Trophoblast cell (in vitro differentiated cells and primary cell): Measurements from ENCODE around the gene CDKL4. TPM values are rescaled to one million over a fixed set of nuclear protein-coding genes. Genes with fewer than 3 reads are reported as not detected.

Experiments
- DNase-seq, 2 donors: peaks; one replicate each; pipeline ENCODE4 v3.0.0-alpha.2; 2016
- H2AFZ ChIP-seq: 2 replicates; pipeline ENCODE4 v1.6.1; 2013; ENCODE audit warnings: low read length, moderate library complexity, mild to moderate bottlenecking; ENCODE audit not compliant: insufficient read depth, poor library complexity
- H2AK5ac ChIP-seq: 2 replicates; pipeline ENCODE4 v1.6.1; 2013; ENCODE audit warnings: mild to moderate bottlenecking, low read length
- H2BK120ac ChIP-seq: 2 replicates; pipeline ENCODE4 v1.6.1; 2013; ENCODE audit warnings: low read length, mild to moderate bottlenecking, moderate library complexity; ENCODE audit not compliant: insufficient read depth, poor library complexity
- H2BK12ac ChIP-seq: 2 replicates; pipeline ENCODE4 v1.6.1; 2013; ENCODE audit warnings: mild to moderate bottlenecking, low read length, moderate library complexity
- H2BK5ac ChIP-seq: 2 replicates; pipeline ENCODE4 v1.6.1; 2013; ENCODE audit warnings: low read length, low read depth, moderate library complexity, mild to moderate bottlenecking; ENCODE audit not compliant: poor library complexity
- H3K14ac ChIP-seq: 2 replicates; pipeline ENCODE4 v1.6.1; 2013; ENCODE audit warnings: mild to moderate bottlenecking, low read length
- H3K18ac ChIP-seq: 2 replicates; pipeline ENCODE4 v1.6.1; 2013; ENCODE audit warnings: mild to moderate bottlenecking, low read length
- H3K23ac ChIP-seq: 2 replicates; pipeline ENCODE4 v1.6.1; 2013; ENCODE audit warnings: low read length
- H3K27ac ChIP-seq: 2 replicates; pipeline ENCODE4 v1.5.1; 2013; ENCODE audit warnings: low read depth, mild to moderate bottlenecking, inconsistent platforms, low read length, moderate library complexity
- H3K27me3 ChIP-seq: 2 replicates; pipeline ENCODE4 v1.6.1; 2013; ENCODE audit warnings: inconsistent platforms, mild to moderate bottlenecking, low read length, moderate library complexity; ENCODE audit not compliant: insufficient read depth
- H3K36me3 ChIP-seq, 2 experiments: 1 replicate in 1 of 2; 2 replicates in 1 of 2; pipeline ENCODE4 v1.6.1; 2013; ENCODE audit warnings: low read length in 2 of 2, mild to moderate bottlenecking in 2 of 2, moderate library complexity in 1 of 2; ENCODE audit not compliant: insufficient read depth in 2 of 2, control insufficient read depth in 1 of 2
- H3K4ac ChIP-seq: 2 replicates; pipeline ENCODE4 v1.6.1; 2013; ENCODE audit warnings: low read depth, mild to moderate bottlenecking, low read length, moderate library complexity
- H3K4me1 ChIP-seq, 2 experiments: 1 replicate in 1 of 2; 2 replicates in 1 of 2; pipeline ENCODE4 v1.6.1; 2013; ENCODE audit warnings: low read length in 2 of 2, mild to moderate bottlenecking in 2 of 2, moderate library complexity in 1 of 2; ENCODE audit not compliant: insufficient read depth in 2 of 2, control insufficient read depth in 1 of 2
- H3K4me2 ChIP-seq: 2 replicates; pipeline ENCODE4 v1.6.1; 2013; ENCODE audit warnings: inconsistent platforms, mild to moderate bottlenecking, low read length, moderate library complexity
- H3K4me3 ChIP-seq: 2 replicates; pipeline ENCODE4 v1.5.1; 2013; ENCODE audit warnings: mild to moderate bottlenecking, low read depth, low read length, inconsistent platforms
- H3K79me1 ChIP-seq: one replicate; pipeline ENCODE4 v1.6.1; 2013; ENCODE audit warnings: low read length
- H3K79me2 ChIP-seq: 2 replicates; pipeline ENCODE4 v1.6.1; 2013; ENCODE audit warnings: low read length, mild to moderate bottlenecking; ENCODE audit not compliant: control insufficient read depth, insufficient read depth, poor library complexity
- H3K9ac ChIP-seq: 2 replicates; pipeline ENCODE4 v1.6.1; 2013; ENCODE audit warnings: mild to moderate bottlenecking, low read length
- H3K9me3 ChIP-seq: 2 replicates; pipeline ENCODE4 v1.6.1; 2013; ENCODE audit warnings: low read depth, mild to moderate bottlenecking, control low read depth, inconsistent platforms, low read length; ENCODE audit not compliant: insufficient read depth
- H4K12ac ChIP-seq: 2 replicates; pipeline ENCODE4 v1.6.1; 2013; ENCODE audit warnings: low read depth, mild to moderate bottlenecking, low read length, moderate library complexity
- H4K8ac ChIP-seq: 2 replicates; pipeline ENCODE4 v1.6.1; 2013; ENCODE audit warnings: low read depth, mild to moderate bottlenecking, low read length, moderate library complexity
- H4K91ac ChIP-seq: one replicate; pipeline ENCODE4 v1.6.1; 2013; ENCODE audit warnings: low read depth, mild to moderate bottlenecking, low read length, moderate library complexity
- WGBS: extraction: QIAGEN DNeasy Blood & Tissue Kit; methylation state at CpG from one replicate; pipeline ENCODE4 v1.1.7; 2013; ENCODE audit warnings: missing lambda C conversion rate; ENCODE audit not compliant: insufficient read length, insufficient coverage; ENCODE audit errors: extremely low coverage; 5-methylcytosine and 5-hydroxymethylcytosine counted together
- polyA plus RNA-seq: library from polyadenylated mRNA; stranded (reverse); fragments of 200-250 nt; gene quantifications from 2 replicates; pipeline ENCODE4 v1.2.3, GENCODE V29; 2013

CDKL4 gene
- 0.06 and 0.12 TPM in 2 replicates for polyA plus RNA-seq

DNA sequence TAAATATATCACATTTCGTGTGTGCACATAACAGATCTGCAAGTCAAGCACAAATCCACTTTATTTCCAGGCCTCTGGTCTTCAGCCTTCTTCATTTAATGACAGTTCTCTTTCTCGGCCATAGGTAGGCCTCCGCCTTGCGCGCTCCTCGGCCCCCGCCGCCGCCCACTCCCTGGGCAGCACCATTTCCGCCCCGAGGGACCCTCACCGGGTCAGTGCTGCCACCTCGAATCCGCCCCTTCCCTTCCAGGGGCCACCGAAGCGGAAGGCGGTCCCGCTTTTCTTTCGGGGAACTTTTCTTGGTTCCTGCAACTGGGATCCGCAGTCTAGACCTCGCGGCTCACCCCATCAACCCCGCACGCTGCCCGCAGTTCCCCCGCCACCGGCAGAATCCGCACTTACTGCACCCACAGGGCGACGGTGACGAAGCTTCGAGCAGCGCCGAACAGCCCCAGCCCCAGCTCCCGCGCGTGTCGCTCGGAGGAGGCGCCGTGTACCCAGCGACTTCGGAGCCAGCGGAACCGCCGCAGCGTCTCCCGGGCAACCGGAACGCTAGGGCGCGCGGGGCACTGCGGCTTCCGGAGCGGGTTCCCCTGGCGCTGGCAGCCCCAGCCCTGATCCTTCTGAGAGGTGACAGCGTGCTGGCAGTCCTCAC, at the start of gene CDKL4:
CDKL4 (minus strand) TSS at position 502 of the 655 bp plus-strand sequence.
- Histone ChIP-seq H3K4me1 (no peaks in the 10 kb centered on the region), H3K36me3 (no peaks in the 10 kb centered on the region), H3K27ac (no peak within 1 kb of the TSS), H3K9ac (no peak within 1 kb of the TSS), H4K91ac (no peak within 1 kb of the TSS), H3K4ac (no peak within 1 kb of the TSS), H2AK5ac (no peak within 1 kb of the TSS), H3K14ac (no peak within 1 kb of the TSS), H2BK120ac (no peak within 1 kb of the TSS), H3K4me2 (no peak within 1 kb of the TSS), H3K79me1 (no peaks in the 10 kb centered on the region), H3K18ac (no peak within 1 kb of the TSS), H3K79me2 (no peaks in the 10 kb centered on the region), H4K12ac (no peak within 1 kb of the TSS), H3K27me3 (no peaks in the 10 kb centered on the region), H2AFZ (no peak within 1 kb of the TSS), H3K23ac (no peak within 1 kb of the TSS), H4K8ac (no peak within 1 kb of the TSS), H2BK12ac (no peak within 1 kb of the TSS), H3K9me3 (peaks cover 2% of the 10 kb centered on the region), H2BK5ac (no peak within 1 kb of the TSS), H3K4me3 (no peak within 1 kb of the TSS)
- WGBS = no CpG with 5 or more reads among the region's 58 CpGs
- DNase-seq = peak; percentile 21 to 46

DNA sequence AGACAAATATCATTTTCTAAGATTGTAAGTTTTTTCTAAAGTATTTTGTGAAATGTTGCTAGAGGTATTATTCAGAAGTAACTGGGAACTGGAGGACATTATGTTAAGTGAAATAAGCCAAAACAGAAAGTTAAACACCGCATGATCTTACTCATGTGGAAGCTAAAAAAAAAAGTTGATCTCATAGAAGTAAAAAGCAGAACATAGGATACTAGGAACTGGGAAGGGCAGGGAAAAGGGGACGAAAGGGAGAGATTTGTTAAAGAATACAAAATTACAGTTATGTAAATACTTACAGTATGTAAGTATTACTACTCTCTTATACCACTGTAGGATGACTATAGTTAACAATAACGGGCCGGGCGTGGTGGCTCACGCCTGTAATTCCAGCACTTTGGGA, 46.7 kb upstream of the CDKL4 start:
- Histone ChIP-seq H4K91ac (no peak overlapping the region), H2AFZ (no peak overlapping the region), H3K9ac (no peak overlapping the region), H3K18ac (no peak overlapping the region), H2BK12ac (no peak overlapping the region), H3K27ac (no peak overlapping the region), H3K4ac (no peak overlapping the region), H3K14ac (no peak overlapping the region), H4K8ac (no peak overlapping the region), H2BK5ac (no peak overlapping the region), H3K9me3 (no peaks in the 10 kb centered on the region), H3K27me3 (no peaks in the 10 kb centered on the region), H3K79me2 (no peaks in the 10 kb centered on the region), H3K79me1 (no peaks in the 10 kb centered on the region), H4K12ac (no peak overlapping the region), H3K4me1 (no peaks in the 10 kb centered on the region), H3K23ac (no peak overlapping the region), H2AK5ac (no peak overlapping the region), H3K4me2 (no peak overlapping the region), H2BK120ac (no peak overlapping the region), H3K36me3 (peaks cover 16 to 21% of the 10 kb centered on the region in 2 experiments), H3K4me3 (no peak overlapping the region)
- DNase-seq = no peak
- WGBS = no CpG with 5 or more reads among the region's 6 CpGs

DNA sequence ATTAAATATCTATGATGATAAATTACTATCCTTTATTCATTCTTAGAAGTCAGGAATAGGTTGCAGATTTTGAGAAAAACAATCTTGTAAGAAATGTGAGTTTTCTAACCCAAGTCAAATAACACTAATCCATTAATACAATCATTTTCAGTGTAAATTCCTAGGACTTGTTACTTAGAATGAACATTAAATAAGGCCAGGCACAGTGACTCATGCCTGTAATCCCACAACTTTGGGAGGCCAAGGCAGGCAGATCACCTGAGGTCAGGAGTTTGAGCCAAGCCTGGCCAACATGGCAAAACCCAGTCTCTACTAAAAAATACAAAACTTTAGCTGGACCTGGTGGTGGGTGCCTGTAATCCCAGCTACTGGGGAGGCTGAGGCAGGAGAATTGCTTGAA, 45.8 kb upstream of the CDKL4 start:
- H4K12ac ChIP-seq = no peak overlapping the region
- H3K4me2 ChIP-seq = no peak overlapping the region
- H3K4ac ChIP-seq = no peak overlapping the region
- H2BK5ac ChIP-seq = no peak overlapping the region
- no peaks in the 10 kb centered on the region for H3K9me3 ChIP-seq
- no peaks in the 10 kb centered on the region for H3K4me1 ChIP-seq
- no peak overlapping the region for H4K8ac ChIP-seq
- H3K4me3 ChIP-seq = no peak overlapping the region
- H3K79me1 ChIP-seq = no peaks in the 10 kb centered on the region
- no peak overlapping the region for H3K18ac ChIP-seq
- no peak overlapping the region for H3K23ac ChIP-seq
- H2BK120ac ChIP-seq = no peak overlapping the region
- no peak overlapping the region for H2AK5ac ChIP-seq
- no peaks in the 10 kb centered on the region for H3K79me2 ChIP-seq
- H4K91ac ChIP-seq = no peak overlapping the region
- no peak overlapping the region for H3K14ac ChIP-seq
- no peaks in the 10 kb centered on the region for H3K27me3 ChIP-seq
- peaks cover 16 to 23% of the 10 kb centered on the region in 2 experiments for H3K36me3 ChIP-seq
- no peak overlapping the region for H3K27ac ChIP-seq
- no peak overlapping the region for H2BK12ac ChIP-seq
- no peak for DNase-seq
- no peak overlapping the region for H2AFZ ChIP-seq
- H3K9ac ChIP-seq = no peak overlapping the region

GRCh38 chr2:39283561-39283960, 39.8 kb upstream of the CDKL4 start:
- Histone ChIP-seq H3K79me1 (no peaks in the 10 kb centered on the region), H4K12ac (no peak overlapping the region), H3K36me3 (peaks cover 12 to 18% of the 10 kb centered on the region in 2 experiments), H2BK120ac (no peak overlapping the region), H4K8ac (no peak overlapping the region), H2BK5ac (no peak overlapping the region), H3K9me3 (no peaks in the 10 kb centered on the region), H3K4me2 (no peak overlapping the region), H3K9ac (no peak overlapping the region), H3K4me3 (no peak overlapping the region), H3K27ac (no peak overlapping the region), H2AK5ac (no peak overlapping the region), H3K27me3 (no peaks in the 10 kb centered on the region), H2BK12ac (no peak overlapping the region), H2AFZ (no peak overlapping the region), H3K18ac (no peak overlapping the region), H3K23ac (no peak overlapping the region), H3K79me2 (no peaks in the 10 kb centered on the region), H3K4me1 (no peaks in the 10 kb centered on the region), H3K4ac (no peak overlapping the region), H3K14ac (no peak overlapping the region), H4K91ac (no peak overlapping the region)
- no peak for DNase-seq
- no CpG with 5 or more reads among the region's 1 CpG for WGBS
